GF-D8 (cell line): ENCODE results near the gene HPGD.

ENCODE experiments used
- DNase-seq: peaks from one replicate; lab custom pipeline; 2025; lab: John Stamatoyannopoulos, UW

The HPGD gene

GRCh38 chr4:174522183-174523024, at the start of gene HPGD:
Gene HPGD, minus strand, starts transcription at chr4:174522488. Its CDS starts 37 bp downstream, at chr4:174522451.
- DNase-seq: no peak

GRCh38 chr4:174564529-174564928, 42.2 kb upstream of the HPGD start:
- DNase-seq: no peak

- DNase-seq: no peak
Observed at GRCh38 chr4:174563399-174563798, 41.1 kb upstream of the HPGD start.

- DNase-seq: no peak
Observed at GRCh38 chr4:174561560-174561959, 39.3 kb upstream of the HPGD start.

- DNase-seq: no peak
Observed at GRCh38 chr4:174559894-174560293, 37.6 kb upstream of the HPGD start.

- DNase-seq: no peak
Observed at GRCh38 chr4:174555789-174556630, 33.7 kb upstream of the HPGD start.

GRCh38 chr4:174554231-174554728, 32.0 kb upstream of the HPGD start:
- DNase-seq: no peak

GRCh38 chr4:174553828-174554227, 31.5 kb upstream of the HPGD start:
- no peak for DNase-seq

GRCh38 chr4:174553031-174553430, 30.7 kb upstream of the HPGD start:
- DNase-seq: no peak

GRCh38 chr4:174550541-174550940, 28.3 kb upstream of the HPGD start:
- no peak for DNase-seq

GRCh38 chr4:174549721-174550120, 27.4 kb upstream of the HPGD start:
- DNase-seq: no peak

- DNase-seq: no peak
Observed at GRCh38 chr4:174545268-174545667, 23.0 kb upstream of the HPGD start.

- no peak for DNase-seq
Observed at GRCh38 chr4:174544496-174544895, 22.2 kb upstream of the HPGD start.

GRCh38 chr4:174540175-174540574, 17.9 kb upstream of the HPGD start:
- DNase-seq: no peak

GRCh38 chr4:174539571-174539970, 17.3 kb upstream of the HPGD start:
- no peak for DNase-seq

GRCh38 chr4:174538876-174539250, 16.6 kb upstream of the HPGD start:
- no peak for DNase-seq

GRCh38 chr4:174538123-174538875, 16.0 kb upstream of the HPGD start:
- no peak for DNase-seq

- no peak for DNase-seq
Observed at GRCh38 chr4:174537634-174538033, 15.3 kb upstream of the HPGD start.

- no peak for DNase-seq
Observed at GRCh38 chr4:174534461-174534860, 12.2 kb upstream of the HPGD start.

GRCh38 chr4:174532445-174532844, 10.2 kb upstream of the HPGD start:
- DNase-seq: no peak

- no peak for DNase-seq
Observed at GRCh38 chr4:174531486-174531885, 9.2 kb upstream of the HPGD start.

- no peak for DNase-seq
Observed at GRCh38 chr4:174528226-174528625, 5.9 kb upstream of the HPGD start.
